GM12891 (cell line): ENCODE measurements around the gene PAQR8.

Experiments used
- POLR2A ChIP-seq: IDR thresholded peaks from 2 replicates; pipeline ENCODE4 v1.6.1; 2011; ENCODE audit warnings: low read depth, low read length, control low read depth
- POLR2AphosphoS5 ChIP-seq: IDR thresholded peaks from 2 replicates; pipeline ENCODE4 v1.6.1; 2011; ENCODE audit warnings: low read depth, low read length, control low read depth
- POU2F2 ChIP-seq: IDR thresholded peaks from 2 replicates; pipeline ENCODE4 v1.6.1; 2011; ENCODE audit warnings: low read depth, mild to moderate bottlenecking, control low read depth, low read length, moderate library complexity

DNA sequence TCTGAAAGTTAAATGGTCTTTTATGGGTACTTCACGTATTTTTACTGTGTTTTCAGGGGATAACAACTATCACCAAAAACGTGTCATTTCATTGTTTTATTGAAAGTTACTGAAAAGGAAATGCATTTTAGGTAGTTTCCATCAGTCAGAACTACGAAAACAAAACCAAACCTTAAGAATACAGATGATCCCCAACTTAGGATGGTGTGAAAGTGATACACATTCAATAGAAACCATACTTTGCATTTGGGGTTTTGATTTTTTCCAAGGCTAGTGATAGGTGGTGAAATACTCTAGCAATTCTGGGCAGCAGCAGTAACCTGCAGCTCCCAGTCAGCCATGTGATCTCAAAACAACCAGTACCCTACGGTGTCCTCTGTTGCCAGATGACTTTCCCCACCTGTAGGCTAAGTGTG is 32.3 kb downstream of the PAQR8 start:
- TF ChIP-seq POLR2A (no peak), POLR2AphosphoS5 (no peak), POU2F2 (no peak)
